PC-9 (cell line): Measurements from ENCODE around the gene PRSS50. TPM values are rescaled to one million over a fixed set of nuclear protein-coding genes. Genes with fewer than 3 reads are reported as not detected.

Experiments used
- BruUV-seq: library from RNA; stranded (reverse); fragments of 400-500 nt; replicated peaks from 2 replicates; lab custom pipeline; 2021; lab: Mats Ljungman, UMichigan
- CTCF ChIA-PET: fragments of 300-600 bp; sonication (Branson Sonifier 250); formaldehyde crosslinking; loops from one replicate; lab custom pipeline; 2022; ENCODE audit warnings: antibody characterized with exemption; lab: Charles Lee
- POLR2A ChIA-PET: fragments of 300-600 bp; sonication (Branson Sonifier 250); formaldehyde crosslinking; loops from one replicate; lab custom pipeline; 2022; ENCODE audit warnings: antibody characterized with exemption; ENCODE audit not compliant: unreplicated experiment; lab: Charles Lee
- DNase-seq, 2 experiments: peaks; one replicate each; pipeline versions ENCODE4 v3.0.0 to v3.0.0-alpha.2; 2015 to 2022; ENCODE audit warnings: mixed read lengths in 1 of 2
- H2AFZ ChIP-seq: fragments of 200-600 bp; sonication (generic); 2 replicates; pipeline ENCODE4 v1.8.1; 2017; ENCODE audit warnings: antibody characterized with exemption
- H3F3A ChIP-seq: fragments of 200-600 bp; sonication (generic); 2 replicates; pipeline ENCODE4 v1.8.1; 2017; ENCODE audit warnings: antibody characterized with exemption, mild to moderate bottlenecking, low read depth; ENCODE audit not compliant: insufficient read depth
- H3K27ac ChIP-seq: fragments of 200-600 bp; sonication (generic); 2 replicates; pipeline ENCODE4 v1.6.1; 2016; ENCODE audit warnings: mixed run types
- H3K27me3 ChIP-seq: fragments of 200-600 bp; sonication (generic); 2 replicates; pipeline ENCODE4 v1.6.1; 2016; ENCODE audit warnings: low read depth, mixed run types; ENCODE audit not compliant: insufficient read depth
- H3K36me3 ChIP-seq: fragments of 200-600 bp; sonication (generic); 2 replicates; pipeline ENCODE4 v1.6.1; 2016; ENCODE audit warnings: low read depth, mixed run types
- H3K4me1 ChIP-seq: fragments of 200-600 bp; sonication (generic); replicated peaks from 2 replicates; pipeline ENCODE4 v1.6.1; 2016; ENCODE audit warnings: mixed run types; ENCODE audit not compliant: insufficient read depth
- H3K4me2 ChIP-seq: fragments of 200-600 bp; sonication (generic); 2 replicates; pipeline ENCODE4 v1.6.1; 2017; ENCODE audit warnings: mixed run types
- H3K4me3 ChIP-seq: fragments of 200-600 bp; sonication (generic); 2 replicates; pipeline ENCODE4 v1.6.1; 2016; ENCODE audit warnings: mixed run types
- H3K79me2 ChIP-seq: fragments of 200-600 bp; sonication (generic); 2 replicates; pipeline ENCODE4 v1.6.1; 2017; ENCODE audit warnings: low read depth, mixed run types
- H3K9me2 ChIP-seq: fragments of 200-600 bp; sonication (generic); 2 replicates; pipeline ENCODE4 v1.8.1; 2017; ENCODE audit warnings: mild to moderate bottlenecking; ENCODE audit not compliant: insufficient read depth
- H3K9me3 ChIP-seq: fragments of 200-600 bp; sonication (generic); 2 replicates; pipeline ENCODE4 v1.8.1; 2016; ENCODE audit warnings: low read depth; ENCODE audit not compliant: insufficient read depth
- H4K20me1 ChIP-seq: fragments of 200-600 bp; sonication (generic); 2 replicates; pipeline ENCODE4 v1.8.1; 2017; ENCODE audit not compliant: insufficient read depth
- EZH2 ChIP-seq: fragments of 200-600 bp; sonication (generic); IDR thresholded peaks from 2 replicates; pipeline ENCODE4 v1.8.0; 2017; ENCODE audit warnings: antibody characterized with exemption, low read depth
- intact Hi-C: fragments of 100-400 bp; cut with micrococcal nuclease; formaldehyde crosslinking; loops from one replicate; pipeline ENCODE4 v1.10.0; 2022; ENCODE audit not compliant: unreplicated experiment
- total RNA-seq: library from RNA; stranded (reverse); gene quantifications from 2 replicates; pipeline ENCODE4 v1.2.3, GENCODE V29; 2021
- TF ChIP-seq, protein P1 (sequence below): fragments of 200-600 bp; sonication (generic); conservative IDR thresholded peaks from 2 replicates; pipeline ENCODE4 v1.6.1; 2017; ENCODE audit warnings: mixed run types, antibody characterized with exemption, mild to moderate bottlenecking, moderate library complexity

PRSS50 gene
- total RNA-seq, 1 experiment from 2014 or later, result 0.50 TPM

DNA sequence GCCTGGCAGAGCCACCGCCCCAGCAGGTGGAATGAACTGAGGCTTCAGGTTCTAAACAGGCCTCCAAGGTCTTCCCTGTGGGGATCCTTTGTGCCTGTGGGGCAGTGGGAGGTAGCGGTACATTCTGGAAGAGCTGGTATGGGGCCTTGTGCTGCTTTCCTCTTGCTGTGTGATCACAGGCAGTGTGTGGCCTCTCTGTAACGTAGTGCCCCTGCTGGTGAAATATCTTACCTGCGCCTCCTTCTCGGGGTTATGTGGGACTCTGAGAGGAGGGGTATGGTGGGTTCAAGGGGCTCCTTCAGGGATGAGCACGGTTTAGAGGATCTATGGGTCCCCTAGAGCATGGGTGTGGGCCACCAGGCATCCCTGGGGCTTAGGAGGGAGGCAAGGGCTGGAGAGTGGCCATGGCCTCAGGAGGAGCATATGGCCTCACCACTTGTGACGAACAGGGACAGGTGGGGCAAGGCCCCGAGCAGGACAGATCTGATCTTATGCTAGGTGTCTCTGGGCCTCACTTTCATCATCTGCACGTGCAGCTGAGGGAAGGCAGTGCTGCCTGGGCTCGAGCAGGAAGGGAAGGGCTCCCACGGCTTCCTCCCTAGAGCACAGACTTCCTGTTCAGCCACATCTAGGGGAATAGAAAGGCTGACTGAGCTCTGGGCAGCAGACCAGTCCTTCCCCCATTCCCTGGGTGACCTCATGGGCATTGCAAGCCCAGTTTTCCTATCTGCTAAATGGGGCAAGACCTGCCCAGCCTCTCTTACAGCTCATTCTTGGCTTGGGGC, 22.3 kb downstream of the PRSS50 start:
- peaks cover 31% of the 10 kb centered on the region for H3K4me1 ChIP-seq
- intact Hi-C loops, result loop anchor here (10.0 kb wide), 2 partner anchors 211 to 819 kb away; partner anchors contain the start of gene ELP6
- no peak for TF ChIP-seq EZH2
- TF ChIP-seq, protein P1, sequence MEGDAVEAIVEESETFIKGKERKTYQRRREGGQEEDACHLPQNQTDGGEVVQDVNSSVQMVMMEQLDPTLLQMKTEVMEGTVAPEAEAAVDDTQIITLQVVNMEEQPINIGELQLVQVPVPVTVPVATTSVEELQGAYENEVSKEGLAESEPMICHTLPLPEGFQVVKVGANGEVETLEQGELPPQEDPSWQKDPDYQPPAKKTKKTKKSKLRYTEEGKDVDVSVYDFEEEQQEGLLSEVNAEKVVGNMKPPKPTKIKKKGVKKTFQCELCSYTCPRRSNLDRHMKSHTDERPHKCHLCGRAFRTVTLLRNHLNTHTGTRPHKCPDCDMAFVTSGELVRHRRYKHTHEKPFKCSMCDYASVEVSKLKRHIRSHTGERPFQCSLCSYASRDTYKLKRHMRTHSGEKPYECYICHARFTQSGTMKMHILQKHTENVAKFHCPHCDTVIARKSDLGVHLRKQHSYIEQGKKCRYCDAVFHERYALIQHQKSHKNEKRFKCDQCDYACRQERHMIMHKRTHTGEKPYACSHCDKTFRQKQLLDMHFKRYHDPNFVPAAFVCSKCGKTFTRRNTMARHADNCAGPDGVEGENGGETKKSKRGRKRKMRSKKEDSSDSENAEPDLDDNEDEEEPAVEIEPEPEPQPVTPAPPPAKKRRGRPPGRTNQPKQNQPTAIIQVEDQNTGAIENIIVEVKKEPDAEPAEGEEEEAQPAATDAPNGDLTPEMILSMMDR, result peak; percentile 56
- H3K27ac ChIP-seq, result no peak overlapping the region
- H3K9me3 ChIP-seq, result no peaks in the 10 kb centered on the region
- ChIA-PET POLR2A (interaction anchor here (0.6 kb wide), 2 partner anchors 23 to 628 kb away, joined by 3 read pairs; no protein-coding TSS in a partner anchor), CTCF (interaction anchor here (1.1 kb wide), 1 partner anchor 598 kb away, joined by 3 read pairs; no protein-coding TSS in a partner anchor)
- no peaks in the 10 kb centered on the region for H3K36me3 ChIP-seq
- no peak overlapping the region for H2AFZ ChIP-seq
- H3K9me2 ChIP-seq, result no peaks in the 10 kb centered on the region
- H3K27me3 ChIP-seq, result no peaks in the 10 kb centered on the region
- no peaks in the 10 kb centered on the region; the same call in 1 of the 2 replicates for H4K20me1 ChIP-seq
- no peak for DNase-seq
- H3K4me3 ChIP-seq, result no peak overlapping the region
- H3K79me2 ChIP-seq, result peaks cover 13% of the 10 kb centered on the region; the same call in 1 of the 2 replicates
- BruUV-seq, result no TSS peak
- H3K4me2 ChIP-seq, result no peak overlapping the region
- H3F3A ChIP-seq, result peaks cover 17% of the 10 kb centered on the region; the same call in 1 of the 2 replicates

DNA sequence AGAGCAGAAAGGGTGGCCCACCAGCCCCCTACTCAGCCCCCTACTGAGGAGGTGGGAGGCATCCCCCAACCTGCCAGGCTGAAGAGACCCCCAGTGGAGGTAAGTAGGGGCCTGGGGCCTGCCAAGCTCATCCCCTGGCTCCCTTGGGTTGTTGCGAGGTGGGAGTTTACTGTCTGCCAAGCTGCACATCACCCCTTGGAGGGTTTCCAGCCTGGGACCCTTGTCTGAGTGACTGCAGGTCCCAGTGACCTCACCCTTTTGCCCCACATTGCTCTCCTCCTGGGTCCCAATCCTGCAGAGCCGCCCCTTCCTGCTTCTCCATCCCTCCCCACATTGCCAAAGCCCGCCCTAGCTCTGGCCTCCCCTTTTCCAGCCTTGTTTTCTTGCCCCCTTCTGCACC, 23.1 kb downstream of the PRSS50 start:
- intact Hi-C loops, result loop anchor here (10.0 kb wide), 2 partner anchors 210 to 820 kb away; partner anchors contain the start of gene ELP6

DNA sequence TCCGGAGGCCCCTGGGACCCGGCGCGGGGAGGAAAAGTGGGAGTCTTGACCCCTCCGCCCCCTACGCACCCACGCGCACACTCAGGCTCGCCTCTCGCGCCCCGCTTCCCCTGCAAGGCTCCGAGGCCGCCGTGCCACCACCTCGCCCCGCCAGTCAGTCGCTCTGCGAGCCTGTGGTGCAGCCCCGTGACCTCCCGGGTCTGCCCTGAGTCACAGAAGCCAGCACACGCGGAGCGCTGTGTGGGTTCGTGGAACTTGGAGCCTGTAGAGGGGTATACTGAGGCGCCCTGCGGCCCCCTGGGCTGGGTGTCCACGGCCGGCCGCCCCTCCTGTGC, 23.8 kb downstream of the PRSS50 start:
- peaks cover 21% of the 10 kb centered on the region for H3K4me1 ChIP-seq
- no peaks in the 10 kb centered on the region for H3K27me3 ChIP-seq
- H3K27ac ChIP-seq, result no peak overlapping the region
- H2AFZ ChIP-seq, result no peak overlapping the region
- peaks cover 18% of the 10 kb centered on the region for H3K79me2 ChIP-seq
- no peaks in the 10 kb centered on the region for H3K9me3 ChIP-seq
- ChIA-PET POLR2A (interaction anchor here (0.6 kb wide), 2 partner anchors 19 to 269 kb away, joined by 3 to 6 read pairs; no protein-coding TSS in a partner anchor), CTCF (no interaction called here)
- no peak for DNase-seq
- peak overlapping the region; percentile 92; the same call in 1 of the 2 replicates for H3K4me3 ChIP-seq
- no TSS peak for BruUV-seq
- no peaks in the 10 kb centered on the region for H3K36me3 ChIP-seq
- H3F3A ChIP-seq, result peaks cover 17% of the 10 kb centered on the region; the same call in 1 of the 2 replicates
- peak overlapping the region; percentile 99 for H3K4me2 ChIP-seq
- H3K9me2 ChIP-seq, result no peaks in the 10 kb centered on the region
- H4K20me1 ChIP-seq, result no peaks in the 10 kb centered on the region; the same call in 1 of the 2 replicates
- intact Hi-C loops, result loop anchor here (2.0 to 10.0 kb wide), 4 partner anchors 137 to 821 kb away; partner anchors contain the start of genes CCDC12 and ELP6
- TF ChIP-seq, protein P1, result no peak
- TF ChIP-seq EZH2, result no peak

More for the DNA sequence above, 23.1 kb downstream of the PRSS50 start:
- no peak overlapping the region for H3K4me2 ChIP-seq
- H2AFZ ChIP-seq, result no peak overlapping the region
- no peaks in the 10 kb centered on the region for H3K9me2 ChIP-seq
- H3K27ac ChIP-seq, result no peak overlapping the region
- DNase-seq, result no peak
- H3K79me2 ChIP-seq, result peaks cover 18% of the 10 kb centered on the region
- peaks cover 24% of the 10 kb centered on the region for H3K4me1 ChIP-seq
- no peaks in the 10 kb centered on the region for H3K27me3 ChIP-seq
- POLR2A ChIA-PET, result no interaction called here
- H3K4me3 ChIP-seq, result no peak overlapping the region
- H3K9me3 ChIP-seq, result no peaks in the 10 kb centered on the region
- no TSS peak for BruUV-seq
- CTCF ChIA-PET, result no interaction called here
- H3F3A ChIP-seq, result peaks cover 17% of the 10 kb centered on the region; the same call in 1 of the 2 replicates
- no peak for TF ChIP-seq EZH2
- TF ChIP-seq, protein P1, result no peak
- no peaks in the 10 kb centered on the region; the same call in 1 of the 2 replicates for H4K20me1 ChIP-seq
- no peaks in the 10 kb centered on the region for H3K36me3 ChIP-seq
